Large intestine (tissue), 12 donors: ENCODE data around the gene INSYN2A. TPM values are rescaled to one million over a fixed set of nuclear protein-coding genes. Genes with fewer than 3 reads are reported as not detected.

ENCODE experiments used
- DNase-seq, 2 donors: peaks; one replicate each; pipeline versions ENCODE4 v3.0.0 to v3.0.0-alpha.2; 2013
- H3K27ac ChIP-seq: one replicate; pipeline ENCODE4 v1.5.1; 2013; ENCODE audit warnings: low read length
- H3K27me3 ChIP-seq: 2 replicates; pipeline ENCODE4 v1.6.1; 2013; ENCODE audit warnings: low read length; ENCODE audit not compliant: control insufficient read depth, insufficient read depth
- H3K36me3 ChIP-seq: 2 replicates; pipeline ENCODE4 v1.6.1; 2013; ENCODE audit warnings: low read length; ENCODE audit not compliant: control insufficient read depth, insufficient read depth
- H3K4me1 ChIP-seq: one replicate; pipeline ENCODE4 v1.6.1; 2013; ENCODE audit warnings: low read length; ENCODE audit not compliant: control insufficient read depth, insufficient read depth
- H3K4me3 ChIP-seq: one replicate; pipeline ENCODE4 v1.5.1; 2013; ENCODE audit warnings: low read length
- H3K9me3 ChIP-seq: one replicate; pipeline ENCODE4 v1.6.1; 2013; ENCODE audit warnings: mild to moderate bottlenecking, low read depth, low read length, moderate library complexity; ENCODE audit not compliant: control insufficient read depth
- WGBS: methylation state at CpG from one replicate; pipeline ENCODE4 v1.1.5; 2013; ENCODE audit warnings: low lambda C conversion rate; ENCODE audit not compliant: insufficient coverage; 5-methylcytosine and 5-hydroxymethylcytosine counted together
- long read RNA-seq, 11 donors: transcript quantifications; one replicate each; lab custom pipeline, GENCODE V29; 2026
- polyA plus RNA-seq: library from polyadenylated mRNA; unstranded; fragments of 120-200 nt; gene quantifications from one replicate; pipeline ENCODE4 v1.2.1, GENCODE V29; 2013

The INSYN2A gene, protein sequence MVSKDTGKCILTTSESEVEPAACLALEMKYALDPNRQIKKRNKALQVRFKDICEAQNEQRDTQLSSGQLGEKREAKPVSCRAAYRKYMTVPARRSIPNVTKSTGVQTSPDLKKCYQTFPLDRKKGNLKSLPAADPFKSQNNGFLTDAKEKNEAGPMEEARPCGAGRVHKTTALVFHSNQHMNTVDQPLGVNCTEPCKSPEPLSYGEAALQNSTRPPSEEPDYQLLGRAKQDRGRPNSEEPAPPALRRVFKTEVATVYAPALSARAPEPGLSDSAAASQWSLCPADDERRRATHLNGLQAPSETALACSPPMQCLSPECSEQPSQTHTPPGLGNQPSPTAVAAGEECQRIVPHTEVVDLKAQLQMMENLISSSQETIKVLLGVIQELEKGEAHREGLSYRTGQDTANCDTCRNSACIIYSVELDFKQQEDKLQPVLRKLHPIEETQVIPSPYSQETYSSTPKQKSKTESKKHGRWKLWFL
- 0.57 TPM for polyA plus RNA-seq
- long read RNA-seq, donor 1: 0 reads
- long read RNA-seq, donor 2: 0 reads
- long read RNA-seq, donor 3: 0 reads
- long read RNA-seq, donor 4: 0 reads
- long read RNA-seq, donor 5: 0 reads
- long read RNA-seq, donor 6, partial matches to known transcripts: 88 of 88 reads
- long read RNA-seq, donor 6, other reads (novel, unspliced or antisense): 0 of 88 reads
- long read RNA-seq, donor 7: 0 reads
- long read RNA-seq, donor 8: 0 reads
- long read RNA-seq, donor 9: 0 reads
- long read RNA-seq, donor 10: 0 reads
- long read RNA-seq, donor 11: 0 reads

- Histone ChIP-seq H3K4me1 (peaks cover 4% of the 10 kb centered on the region), H3K9me3 (no peaks in the 10 kb centered on the region), H3K4me3 (peak within 1 kb of the TSS; percentile 16), H3K27ac (no peak within 1 kb of the TSS), H3K27me3 (peaks cover 37% of the 10 kb centered on the region), H3K36me3 (no peaks in the 10 kb centered on the region)
- DNase-seq: peak; percentile 16 to 60
- no CpG with 5 or more reads among the region's 81 CpGs for WGBS
Measured at GRCh38 chr10:127196282-127197153, at the start of gene INSYN2A. Gene INSYN2A (minus strand): TSS chr10:127196591. CDS start chr10:127176395, 20,196 bp downstream.

- Histone ChIP-seq H3K4me1 (peaks cover 7% of the 10 kb centered on the region), H3K36me3 (peaks cover 7% of the 10 kb centered on the region), H3K9me3 (no peaks in the 10 kb centered on the region), H3K27ac (no peak overlapping the region), H3K27me3 (no peaks in the 10 kb centered on the region), H3K4me3 (no peak overlapping the region)
- WGBS: no CpG with 5 or more reads among the region's 10 CpGs
- no peak for DNase-seq
Measured at GRCh38 chr10:127245456-127245855, 49.1 kb upstream of the INSYN2A start.

DNA sequence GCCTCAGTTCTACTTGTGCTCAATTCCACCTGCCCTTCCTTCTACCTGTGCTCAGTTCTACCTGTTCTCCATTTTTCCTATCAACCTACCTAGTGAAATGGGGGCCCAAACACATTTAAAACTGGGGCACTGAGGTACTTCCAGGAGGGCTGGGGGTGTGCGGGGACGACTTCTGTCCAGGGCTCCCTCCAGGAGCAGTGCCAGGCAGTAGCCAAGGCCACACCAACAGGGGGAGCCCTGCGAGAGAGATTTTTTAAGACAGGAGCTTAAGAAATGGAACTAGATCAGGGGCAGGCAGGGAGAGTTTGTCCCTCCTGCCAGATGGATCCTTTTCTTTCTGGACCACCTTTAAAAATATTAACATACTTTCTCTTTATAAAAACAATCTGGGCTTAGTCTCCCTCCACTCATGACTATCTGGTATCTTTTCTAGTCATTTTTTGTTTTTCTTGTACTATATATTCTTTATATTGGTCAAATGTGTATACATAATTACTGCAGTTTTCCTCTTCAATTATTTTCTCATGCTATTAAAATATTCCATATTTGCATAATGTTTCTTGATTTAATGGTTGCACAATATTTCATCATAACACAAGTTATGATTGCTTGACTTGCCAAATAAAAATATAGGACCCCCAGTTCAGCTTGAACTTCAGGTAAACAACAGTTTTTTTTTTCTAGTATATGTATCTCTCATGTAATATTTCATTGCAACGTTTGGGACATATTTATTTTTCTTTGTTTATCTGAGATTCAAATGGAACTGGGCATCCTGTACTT is 47.3 kb upstream of the INSYN2A start:
- Histone ChIP-seq H3K36me3 (peaks cover 7% of the 10 kb centered on the region), H3K9me3 (no peaks in the 10 kb centered on the region), H3K27ac (no peak overlapping the region), H3K27me3 (no peaks in the 10 kb centered on the region), H3K4me1 (no peaks in the 10 kb centered on the region), H3K4me3 (no peak overlapping the region)
- 40% methylated on average over 1 of the region's 4 CpGs for WGBS
- peak; percentile 19 to 42 for DNase-seq

GRCh38 chr10:127242914-127243313 is 46.5 kb upstream of the INSYN2A start:
- no peaks in the 10 kb centered on the region for H3K27me3 ChIP-seq

GRCh38 chr10:127236266-127236665 is 39.9 kb upstream of the INSYN2A start:
- Histone ChIP-seq H3K9me3 (peaks cover 3% of the 10 kb centered on the region), H3K4me3 (no peak overlapping the region), H3K4me1 (no peaks in the 10 kb centered on the region), H3K36me3 (no peaks in the 10 kb centered on the region), H3K27me3 (no peaks in the 10 kb centered on the region), H3K27ac (no peak overlapping the region)
- 71% methylated on average over 2 of the region's 3 CpGs for WGBS
- DNase-seq: no peak

More at GRCh38 chr10:127242914-127243313, 46.5 kb upstream of the INSYN2A start:
- Histone ChIP-seq H3K36me3 (no peaks in the 10 kb centered on the region), H3K4me1 (no peaks in the 10 kb centered on the region), H3K27ac (no peak overlapping the region), H3K9me3 (no peaks in the 10 kb centered on the region), H3K4me3 (no peak overlapping the region)
- WGBS: no CpG with 5 or more reads among the region's 3 CpGs
- peak in 1 of 2 donors; percentile 21 for DNase-seq

DNA sequence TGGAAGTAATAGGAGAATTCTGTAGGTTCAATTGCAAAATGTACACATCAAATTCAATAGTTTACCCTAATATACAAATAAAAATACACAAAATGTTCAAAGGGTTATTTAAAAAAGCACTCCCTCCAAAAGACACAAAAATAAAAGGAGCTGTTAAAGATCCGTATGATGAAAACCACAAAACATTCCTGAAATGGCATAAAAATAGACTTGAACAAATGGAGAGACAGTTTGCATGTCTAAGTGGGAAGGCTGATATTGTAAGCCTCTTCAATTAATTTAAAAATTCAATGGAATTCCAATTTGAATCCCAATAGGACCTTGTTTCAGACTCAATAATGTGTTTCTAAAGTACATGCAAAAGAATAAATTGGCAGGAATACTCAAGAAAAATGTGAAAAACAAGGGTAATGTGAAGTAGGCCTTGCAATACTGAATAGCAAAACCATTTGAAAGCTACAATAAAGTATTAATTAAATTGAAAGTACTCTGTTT is 38.0 kb upstream of the INSYN2A start:
- no peak for DNase-seq
- WGBS: 80% methylated on average over 1 of the region's 1 CpG

GRCh38 chr10:127228195-127228787 is 31.9 kb upstream of the INSYN2A start:
- H3K27ac ChIP-seq: no peak overlapping the region

More for the DNA sequence above, 38.0 kb upstream of the INSYN2A start:
- no peak overlapping the region for H3K4me3 ChIP-seq
- peaks cover 3% of the 10 kb centered on the region for H3K9me3 ChIP-seq
- no peaks in the 10 kb centered on the region for H3K36me3 ChIP-seq
- H3K27me3 ChIP-seq: no peaks in the 10 kb centered on the region
- no peak overlapping the region for H3K27ac ChIP-seq
- no peaks in the 10 kb centered on the region for H3K4me1 ChIP-seq

GRCh38 chr10:127227663-127228062 is 31.3 kb upstream of the INSYN2A start:
- no peak for DNase-seq
- Histone ChIP-seq H3K27ac (no peak overlapping the region), H3K36me3 (no peaks in the 10 kb centered on the region), H3K4me1 (no peaks in the 10 kb centered on the region), H3K27me3 (no peaks in the 10 kb centered on the region), H3K9me3 (no peaks in the 10 kb centered on the region), H3K4me3 (no peak overlapping the region)
- no CpG with 5 or more reads among the region's 1 CpG for WGBS

More at GRCh38 chr10:127228195-127228787, 31.9 kb upstream of the INSYN2A start:
- Histone ChIP-seq H3K4me1 (no peaks in the 10 kb centered on the region), H3K4me3 (no peak overlapping the region), H3K27me3 (no peaks in the 10 kb centered on the region), H3K36me3 (no peaks in the 10 kb centered on the region), H3K9me3 (no peaks in the 10 kb centered on the region)
- no CpG with 5 or more reads among the region's 12 CpGs for WGBS
- no peak for DNase-seq

- WGBS: no CpG with 5 or more reads among the region's 10 CpGs
- Histone ChIP-seq H3K27me3 (no peaks in the 10 kb centered on the region), H3K4me1 (no peaks in the 10 kb centered on the region), H3K27ac (no peak overlapping the region), H3K9me3 (no peaks in the 10 kb centered on the region), H3K36me3 (no peaks in the 10 kb centered on the region), H3K4me3 (no peak overlapping the region)
- DNase-seq: no peak
Measured at GRCh38 chr10:127227027-127227426, 30.6 kb upstream of the INSYN2A start.
